ENCODE measurements around the gene CNIH3. TPM values are rescaled to one million over a fixed set of nuclear protein-coding genes. Genes with fewer than 3 reads are reported as not detected.

CNIH3 gene
- total and polyA plus RNA-seq, 2 of the 4 experiments (the other 2 are of a cell fraction) = 2.0 to 2.9 TPM

DNA sequence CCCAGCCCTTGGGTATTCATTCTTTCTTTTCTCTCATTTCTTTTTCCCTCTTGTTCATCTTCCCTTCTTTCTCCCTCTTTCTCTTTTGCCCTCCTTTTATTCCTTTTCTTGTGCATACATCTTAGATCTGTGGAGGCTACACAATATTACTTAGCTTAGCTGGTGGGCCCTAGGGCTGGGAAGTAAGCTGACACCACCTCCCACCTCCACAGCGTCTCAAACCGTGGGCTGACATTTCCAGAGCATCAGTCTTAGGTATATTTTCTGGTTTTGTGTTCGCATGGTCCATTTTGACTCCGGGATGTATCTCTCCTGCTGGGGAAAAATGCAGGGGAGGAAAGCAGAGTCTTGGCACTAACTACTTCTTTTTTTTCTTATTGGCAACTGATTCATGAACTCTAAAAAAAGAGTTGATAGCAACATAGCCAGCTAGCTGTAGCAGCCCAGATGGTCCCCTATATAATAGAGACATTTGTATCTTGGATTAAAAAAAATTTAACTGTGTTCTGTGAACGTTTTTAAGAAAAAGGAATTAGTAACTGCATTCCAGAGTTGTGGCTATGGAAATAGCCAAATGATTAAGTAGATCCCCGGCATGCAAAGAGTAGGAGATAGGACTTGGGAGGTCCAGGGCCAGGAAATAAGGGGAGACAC, 15.5 kb downstream of the CNIH3 start:
- ChIA-PET POLR2A (ENCODE audit: unreplicated experiment) (no interaction called here), CTCF (interaction anchor here (1.2 kb wide), 1 partner anchor 39 kb away, joined by 3 read pairs; no protein-coding TSS in a partner anchor)
- peak; percentile 9; the same call in 1 of the 2 replicates for ATAC-seq (ENCODE audit: low read depth)
- Histone ChIP-seq H4K5ac (ENCODE audit: low read depth, low read length) (no peak overlapping the region), H2BK20ac (ENCODE audit: low read depth, low read length) (peak overlapping the region; percentile 88; the same call in 1 of the 2 replicates), H2AFZ (replicated peaks; ENCODE audit: low read length, poor library complexity) (peak overlapping the region; percentile 9), H4K8ac (ENCODE audit: low read depth in 2 of 2, low read length in 2 of 2) (peak overlapping the region in 1 of 2 experiments; percentile 64; a peak in 2 of 4 replicates), H3K9me1 (ENCODE audit: insufficient read depth, low read length) (peaks cover 23% of the 10 kb centered on the region), H3K4ac (ENCODE audit: low read depth, low read length) (peak overlapping the region; percentile 81), H3K56ac (ENCODE audit: extremely low read depth, insufficient read depth, low read length) (no peak overlapping the region), H3K9ac (ENCODE audit: low read depth, low read length) (no peak overlapping the region), H2BK15ac (ENCODE audit: low read depth, low read length) (peak overlapping the region; percentile 89; the same call in 1 of the 3 replicates), H3K14ac (replicated peaks; ENCODE audit: low read depth, low read length) (peak overlapping the region; percentile 64), H2AK9ac (replicated peaks; ENCODE audit: low read depth, low read length, poor library complexity) (peak overlapping the region; percentile 42), H3K4me3 (ENCODE audit: insufficient read depth, low read depth, low read length) (no peak overlapping the region), H4K20me1 (ENCODE audit: insufficient read depth, low read length) (no peaks in the 10 kb centered on the region), H3K27ac (ENCODE audit: insufficient read depth, low read length) (0 out of 2 replicates have a peak overlapping the region, but pooled peaks have one; percentile 2), H3K23ac (ENCODE audit: low read depth, low read length) (0 out of 2 replicates have a peak overlapping the region, but pooled peaks have one; percentile 42), H3K18ac (ENCODE audit: low read depth, low read length) (no peak overlapping the region; the same call in 1 of the 2 replicates), H4K91ac (ENCODE audit: insufficient read depth, low read depth, low read length) (no peak overlapping the region), H2BK5ac (ENCODE audit: low read depth, low read length, poor library complexity, severe bottlenecking) (peak overlapping the region; percentile 48), H3K36me3 (ENCODE audit: control insufficient read depth, insufficient read depth, low read length) (no peaks in the 10 kb centered on the region), H3K9me3 (ENCODE audit: control insufficient read depth, insufficient read depth, low read length) (no peaks in the 10 kb centered on the region), H3K27me3 (ENCODE audit: control insufficient read depth, insufficient read depth, low read length) (no peaks in the 10 kb centered on the region), H2BK120ac (ENCODE audit: low read depth, low read length) (peak overlapping the region; percentile 93), H2AK5ac (ENCODE audit: low read depth, low read length) (peak overlapping the region; percentile 86), H3K4me2 (ENCODE audit: low read depth, low read length) (no peak overlapping the region), H3K4me1 (ENCODE audit: control insufficient read depth, insufficient read depth, low read length) (peaks cover 16% of the 10 kb centered on the region), H3K79me1 (ENCODE audit: low read depth in 1 of 2, low read length in 2 of 2) (peaks cover 0 to 49% of the 10 kb centered on the region in 2 experiments; a peak in 2 of 4 replicates)
- 8% methylated on average over 2 of the region's 6 CpGs; no CpG with 5 or more reads in 1 of the 2 experiments for WGBS, 2 experiments (ENCODE audit: extremely low coverage in 2 of 2, insufficient read length in 1 of 2)
- dilution Hi-C loops (cut with HindIII; ENCODE audit: low sequenced_read_pairs, unreplicated experiment) = no loop called here
- intact Hi-C loops (cut with micrococcal nuclease) = no loop called here
- no TSS peak for BruUV-seq (replicated peaks)
- in situ Hi-C loops (cut with MboI; ENCODE audit: low sequenced_read_pairs) = no loop called here
- DNase-seq = peak; percentile 54
- TF ChIP-seq MAFK (IDR thresholded peaks at IDR 0.05; ENCODE audit: low read depth, low read length) (no peak), CHD1 (IDR thresholded peaks at IDR 0.05; ENCODE audit: low read depth, low read length) (no peak), MXI1 (IDR thresholded peaks at IDR 0.05; ENCODE audit: borderline replicate concordance, low read depth, low read length) (no peak), CTCF (conservative IDR thresholded peaks at IDR 0.05; ENCODE audit: low read depth, low read length) (no peak), SMC3 (IDR thresholded peaks at IDR 0.05; ENCODE audit: low read depth, low read length) (no peak), CEBPB (IDR thresholded peaks at IDR 0.05; ENCODE audit: low read depth, low read length) (no peak), NFE2L2 (IDR thresholded peaks at IDR 0.05; ENCODE audit: low read depth, low read length) (no peak), MAZ (IDR thresholded peaks at IDR 0.05; ENCODE audit: borderline replicate concordance, low read depth, low read length) (no peak), RAD21 (IDR thresholded peaks at IDR 0.05; ENCODE audit: low read length) (no peak), RFX5 (IDR thresholded peaks at IDR 0.05; ENCODE audit: low read depth, low read length) (no peak), BHLHE40 (IDR thresholded peaks at IDR 0.05; ENCODE audit: low read depth, low read length) (no peak), RCOR1 (IDR thresholded peaks at IDR 0.05; ENCODE audit: insufficient replicate concordance, low read length) (no peak), POLR2A (IDR thresholded peaks at IDR 0.05; ENCODE audit: low read depth, low read length) (no peak)
- TF ChIP-seq, protein P1, sequence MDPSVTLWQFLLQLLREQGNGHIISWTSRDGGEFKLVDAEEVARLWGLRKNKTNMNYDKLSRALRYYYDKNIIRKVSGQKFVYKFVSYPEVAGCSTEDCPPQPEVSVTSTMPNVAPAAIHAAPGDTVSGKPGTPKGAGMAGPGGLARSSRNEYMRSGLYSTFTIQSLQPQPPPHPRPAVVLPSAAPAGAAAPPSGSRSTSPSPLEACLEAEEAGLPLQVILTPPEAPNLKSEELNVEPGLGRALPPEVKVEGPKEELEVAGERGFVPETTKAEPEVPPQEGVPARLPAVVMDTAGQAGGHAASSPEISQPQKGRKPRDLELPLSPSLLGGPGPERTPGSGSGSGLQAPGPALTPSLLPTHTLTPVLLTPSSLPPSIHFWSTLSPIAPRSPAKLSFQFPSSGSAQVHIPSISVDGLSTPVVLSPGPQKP (IDR thresholded peaks at IDR 0.05; ENCODE audit: borderline replicate concordance, low read depth, low read length) = no peak
- TF ChIP-seq, protein P2, sequence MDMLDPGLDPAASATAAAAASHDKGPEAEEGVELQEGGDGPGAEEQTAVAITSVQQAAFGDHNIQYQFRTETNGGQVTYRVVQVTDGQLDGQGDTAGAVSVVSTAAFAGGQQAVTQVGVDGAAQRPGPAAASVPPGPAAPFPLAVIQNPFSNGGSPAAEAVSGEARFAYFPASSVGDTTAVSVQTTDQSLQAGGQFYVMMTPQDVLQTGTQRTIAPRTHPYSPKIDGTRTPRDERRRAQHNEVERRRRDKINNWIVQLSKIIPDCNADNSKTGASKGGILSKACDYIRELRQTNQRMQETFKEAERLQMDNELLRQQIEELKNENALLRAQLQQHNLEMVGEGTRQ (IDR thresholded peaks at IDR 0.05; ENCODE audit: low read depth, low read length) = no peak

Data from IMR-90 (cell line).